ENCODE measurements around the gene GMPR2. TPM values are rescaled to one million over a fixed set of nuclear protein-coding genes. Genes with fewer than 3 reads are reported as not detected.

GMPR2 gene
- total RNA-seq, 1 donor from 2014 or later = 61.7 TPM

DNA sequence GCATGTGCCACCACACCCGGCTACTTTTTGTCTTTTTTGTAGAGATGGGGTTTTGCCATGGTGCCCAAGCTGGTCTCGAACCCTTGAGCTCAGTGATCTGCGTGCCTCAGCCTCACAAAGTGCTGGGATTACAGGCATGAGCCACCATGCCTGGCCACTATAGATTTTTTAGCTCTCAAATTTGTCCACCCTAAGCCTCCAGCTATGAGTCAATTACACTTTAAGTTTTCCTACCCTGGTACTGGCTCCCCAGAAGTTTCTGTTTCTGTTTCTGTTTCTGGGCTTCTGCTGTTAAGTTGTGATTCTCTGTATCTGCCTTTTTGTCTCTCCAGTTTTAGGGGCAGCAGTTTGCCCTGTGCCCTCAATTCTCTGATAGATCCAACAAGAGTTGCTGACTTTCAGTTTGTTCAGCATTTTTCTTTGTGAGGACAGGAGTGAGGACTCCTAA is 14.1 kb downstream of the GMPR2 start:
- no peak for DNase-seq (ENCODE audit: extremely low spot score, unreplicated experiment)
- H3K4me1 Mint-ChIP-seq (ENCODE audit: unreplicated experiment) = peaks cover 19% of the 10 kb centered on the region

DNA sequence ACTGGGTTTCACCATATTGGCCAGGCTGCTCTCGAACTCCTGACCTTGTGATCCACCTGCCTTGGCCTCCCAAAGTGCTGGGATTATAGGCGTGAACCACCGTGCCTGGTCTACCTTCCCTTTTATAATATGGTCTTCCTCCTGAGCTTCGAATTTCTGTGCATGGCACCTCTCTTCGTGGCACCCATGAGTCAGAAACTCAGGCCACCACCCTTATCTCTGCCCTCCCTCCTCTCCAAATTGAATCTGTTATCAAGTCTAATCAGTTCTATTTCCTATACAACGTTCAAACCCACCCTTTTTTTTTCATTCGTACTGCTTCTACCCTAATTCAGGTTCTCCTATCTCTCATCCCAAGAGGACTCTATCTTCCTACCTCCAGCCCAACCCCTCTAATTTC is 14.7 kb downstream of the GMPR2 start:
- H3K27ac Mint-ChIP-seq (ENCODE audit: unreplicated experiment) = no peak overlapping the region

More for the DNA sequence above, 14.1 kb downstream of the GMPR2 start:
- Mint-ChIP-seq H3K9me3 (ENCODE audit: unreplicated experiment) (no peaks in the 10 kb centered on the region), H3K4me3 (ENCODE audit: unreplicated experiment) (no peak overlapping the region), H3K27me3 (ENCODE audit: unreplicated experiment) (no peaks in the 10 kb centered on the region), H3K27ac (ENCODE audit: unreplicated experiment) (no peak overlapping the region), H3K36me3 (ENCODE audit: unreplicated experiment) (no peaks in the 10 kb centered on the region)
- TF ChIP-seq CTCF (IDR thresholded peaks at IDR 0.05) = no peak

DNA sequence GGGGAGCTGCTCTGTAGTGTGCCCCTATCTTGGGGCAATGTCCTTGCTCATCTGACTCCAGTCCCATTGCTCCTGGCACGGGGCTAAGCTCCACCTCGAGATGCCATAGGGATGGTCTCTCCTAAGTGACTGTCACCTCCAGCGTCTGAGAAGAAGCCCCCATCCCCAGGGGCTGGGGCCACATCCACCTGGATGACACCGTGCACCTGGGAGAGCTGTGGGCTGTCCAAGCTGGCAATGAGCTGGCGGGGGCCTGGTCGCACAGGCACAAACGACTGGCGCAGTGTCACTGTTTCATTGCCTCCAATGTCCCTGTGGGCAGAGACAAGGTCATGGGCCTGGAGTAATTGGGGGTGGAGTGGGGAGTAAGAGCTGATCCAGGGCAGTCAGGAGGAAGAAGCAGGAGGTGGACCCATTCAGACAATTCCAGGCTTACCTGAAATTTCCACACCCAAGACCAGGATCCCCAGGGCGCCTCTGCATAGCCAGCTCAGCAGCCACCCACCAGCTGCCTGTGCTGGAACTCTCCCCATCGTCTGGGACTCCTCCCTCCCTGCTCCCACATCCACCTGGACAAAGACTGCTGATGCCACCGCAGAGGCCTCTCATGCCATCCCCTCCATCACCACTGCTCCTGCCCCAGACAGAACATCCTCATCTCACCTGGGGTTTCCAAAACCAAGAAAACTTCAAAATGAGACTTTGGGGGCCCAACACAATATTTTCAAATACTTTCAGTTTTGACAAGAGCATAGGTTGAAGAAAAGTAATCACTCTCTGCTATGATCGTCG is 16.7 kb downstream of the GMPR2 start:
- no peak overlapping the region for H3K4me3 Mint-ChIP-seq (ENCODE audit: unreplicated experiment)
- no peaks in the 10 kb centered on the region for H3K27me3 Mint-ChIP-seq (ENCODE audit: unreplicated experiment)
- no peaks in the 10 kb centered on the region for H3K36me3 Mint-ChIP-seq (ENCODE audit: unreplicated experiment)
- H3K4me1 Mint-ChIP-seq (ENCODE audit: unreplicated experiment) = peaks cover 7% of the 10 kb centered on the region
- no peak overlapping the region for H3K27ac Mint-ChIP-seq (ENCODE audit: unreplicated experiment)
- no peak for DNase-seq (ENCODE audit: extremely low spot score, unreplicated experiment)
- TF ChIP-seq CTCF (IDR thresholded peaks at IDR 0.05) = no peak
- H3K9me3 Mint-ChIP-seq (ENCODE audit: unreplicated experiment) = no peaks in the 10 kb centered on the region

More for the DNA sequence above, 14.7 kb downstream of the GMPR2 start:
- DNase-seq (ENCODE audit: extremely low spot score, unreplicated experiment) = no peak
- no peaks in the 10 kb centered on the region for H3K36me3 Mint-ChIP-seq (ENCODE audit: unreplicated experiment)
- H3K4me1 Mint-ChIP-seq (ENCODE audit: unreplicated experiment) = peaks cover 17% of the 10 kb centered on the region
- H3K9me3 Mint-ChIP-seq (ENCODE audit: unreplicated experiment) = no peaks in the 10 kb centered on the region
- TF ChIP-seq CTCF (IDR thresholded peaks at IDR 0.05) = no peak
- no peaks in the 10 kb centered on the region for H3K27me3 Mint-ChIP-seq (ENCODE audit: unreplicated experiment)
- H3K4me3 Mint-ChIP-seq (ENCODE audit: unreplicated experiment) = no peak overlapping the region

DNA sequence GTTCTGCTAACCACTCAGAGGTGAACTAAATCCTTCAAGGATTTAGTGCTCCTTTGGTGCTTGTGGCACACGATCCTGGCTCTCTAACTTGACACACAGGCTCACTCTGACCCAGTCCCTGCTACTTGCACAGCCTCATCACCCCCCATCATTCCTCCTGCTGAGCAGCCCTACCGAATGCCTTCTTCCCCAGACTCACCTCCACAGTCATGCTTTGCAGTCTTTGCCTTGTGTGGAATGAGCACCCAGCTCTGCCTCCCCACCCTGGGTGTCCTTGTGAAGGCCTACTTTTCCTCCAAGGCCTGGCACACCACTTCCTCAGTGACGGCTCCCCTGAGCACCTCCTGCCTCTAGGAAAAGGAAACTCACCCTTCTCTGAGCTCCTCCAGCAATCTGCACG is 17.6 kb downstream of the GMPR2 start:
- Mint-ChIP-seq H3K4me3 (ENCODE audit: unreplicated experiment) (no peak overlapping the region), H3K4me1 (ENCODE audit: unreplicated experiment) (peaks cover 5% of the 10 kb centered on the region), H3K27me3 (ENCODE audit: unreplicated experiment) (no peaks in the 10 kb centered on the region), H3K9me3 (ENCODE audit: unreplicated experiment) (no peaks in the 10 kb centered on the region), H3K36me3 (ENCODE audit: unreplicated experiment) (no peaks in the 10 kb centered on the region), H3K27ac (ENCODE audit: unreplicated experiment) (no peak overlapping the region)
- no peak for TF ChIP-seq CTCF (IDR thresholded peaks at IDR 0.05)
- DNase-seq (ENCODE audit: extremely low spot score, unreplicated experiment) = no peak

DNA sequence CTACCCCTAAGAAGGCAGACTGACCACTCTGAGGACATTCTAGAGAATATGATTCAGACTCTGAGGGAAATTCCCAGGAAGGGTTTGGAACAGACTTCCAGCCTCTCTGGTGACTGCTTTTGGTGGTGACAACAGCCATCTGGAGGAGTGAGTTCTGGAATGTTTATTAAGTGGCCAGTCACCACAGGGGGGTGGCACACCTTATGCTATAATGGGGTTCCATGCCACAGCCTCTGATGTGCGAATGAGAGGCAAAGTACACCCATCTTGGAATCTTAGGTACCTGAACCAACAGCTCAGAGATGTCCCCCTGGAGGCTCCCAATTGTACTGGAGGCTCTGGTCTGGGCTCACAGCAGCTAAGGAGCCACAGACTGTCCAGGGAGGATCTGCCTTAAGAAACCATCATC is 19.2 kb downstream of the GMPR2 start:
- Mint-ChIP-seq H3K36me3 (ENCODE audit: unreplicated experiment) (no peaks in the 10 kb centered on the region), H3K4me3 (ENCODE audit: unreplicated experiment) (no peak overlapping the region), H3K4me1 (ENCODE audit: unreplicated experiment) (peaks cover 4% of the 10 kb centered on the region), H3K27me3 (ENCODE audit: unreplicated experiment) (no peaks in the 10 kb centered on the region), H3K27ac (ENCODE audit: unreplicated experiment) (no peak overlapping the region), H3K9me3 (ENCODE audit: unreplicated experiment) (no peaks in the 10 kb centered on the region)
- no peak for TF ChIP-seq CTCF (IDR thresholded peaks at IDR 0.05)
- no peak for DNase-seq (ENCODE audit: extremely low spot score, unreplicated experiment)

All from osteocyte (in vitro differentiated cells).